K562 (cell line): ENCODE results near the gene CNNM3. TPM values are rescaled to one million over a fixed set of nuclear protein-coding genes. Genes with fewer than 3 reads are reported as not detected.
A peak's percentile ranks its signal among the peaks of the same experiment; 100 is the strongest.

ENCODE experiments used
- ATAC-seq: fragments of 200-7000 bp; cut with Tn5 transposase; 3 replicates; pipeline ENCODE4 v1.9.1; 2020; ENCODE audit warnings: moderate library complexity
- BruUV-seq: library from RNA; stranded (reverse); fragments of 400-500 nt; replicated peaks from 2 replicates; lab custom pipeline; 2021; lab: Mats Ljungman, UMichigan
- CTCF ChIA-PET: fragments of 300-600 bp; formaldehyde crosslinking; extraction: SDS; loops from one replicate; lab custom pipeline; 2021; ENCODE audit warnings: low intra/inter-chr PET ratio; lab: Yijun Ruan, JAX
- POLR2A ChIA-PET: fragments of 300-600, 350-650 bp; sonication (Branson Sonifier 250); formaldehyde crosslinking; extraction: SDS; loops from one replicate; lab custom pipeline; 2021; ENCODE audit warnings: antibody characterized with exemption, inconsistent platforms; lab: Yijun Ruan, JAX
- DNase-seq, 4 experiments: peaks; one replicate each; pipeline versions ENCODE4 v3.0.0 to v3.0.0-alpha.2; 2011 to 2018; ENCODE audit warnings: low spot score in 3 of 4, mixed read lengths in 3 of 4; ENCODE audit errors: extremely low read depth in 1 of 4
- FAIRE-seq: peaks from 2 replicates; lab custom pipeline; 2011; peaks lifted over from hg19 to GRCh38; lab: Jason Lieb, UNC
- H2AFZ ChIP-seq: 2 replicates; pipeline ENCODE4 v1.6.0; 2011; ENCODE audit warnings: low read depth, low read length, control low read depth, inconsistent platforms
- H3K27ac ChIP-seq: fragments of 200-600 bp; 3 replicates; pipeline ENCODE4 v1.8.0; 2011; ENCODE audit warnings: low read depth, mild to moderate bottlenecking, control low read depth, inconsistent platforms, low read length, moderate library complexity, mixed read lengths; ENCODE audit errors: extremely low read depth
- H3K27me3 ChIP-seq, 2 experiments: fragments of 300-600 bp in 1 of 2; 2 replicates in 1 of 2; 3 replicates in 1 of 2; pipeline versions ENCODE4 v1.6.0 to v1.8.0; 2011; ENCODE audit warnings: inconsistent platforms in 2 of 2, low read length in 2 of 2, mild to moderate bottlenecking in 1 of 2, mixed read lengths in 1 of 2, moderate library complexity in 1 of 2; ENCODE audit not compliant: control insufficient read depth in 2 of 2, insufficient read depth in 2 of 2
- H3K36me3 ChIP-seq: fragments of 300-600 bp; 3 replicates; pipeline ENCODE4 v1.8.0; 2011; ENCODE audit warnings: mild to moderate bottlenecking, low read length, inconsistent platforms; ENCODE audit not compliant: control insufficient read depth, insufficient read depth
- H3K4me1 ChIP-seq, 2 experiments: fragments of 200-600 bp in 1 of 2; replicated peaks in 1 of 2; 2 replicates in 1 of 2; 3 replicates in 1 of 2; pipeline versions ENCODE4 v1.5.1 to v1.8.0; 2011; ENCODE audit warnings: inconsistent platforms in 2 of 2, low read length in 2 of 2, mild to moderate bottlenecking in 1 of 2, mixed read lengths in 1 of 2, moderate library complexity in 1 of 2; ENCODE audit not compliant: control insufficient read depth in 2 of 2, insufficient read depth in 2 of 2
- H3K4me2 ChIP-seq: 2 replicates; pipeline ENCODE4 v1.6.1; 2011; ENCODE audit warnings: low read length, control low read depth, inconsistent platforms, mixed read lengths; ENCODE audit not compliant: insufficient read depth
- H3K4me3 ChIP-seq: fragments of 200-600 bp; sonication (generic), shearing (Covaris generic); 2 replicates; pipeline ENCODE4 v1.5.1; 2016; ENCODE audit warnings: control low read depth, inconsistent platforms
- H3K79me2 ChIP-seq: fragments of 200-600 bp; 3 replicates; pipeline ENCODE4 v1.8.0; 2011; ENCODE audit warnings: low read length, inconsistent platforms; ENCODE audit not compliant: control insufficient read depth, insufficient read depth
- H3K9ac ChIP-seq, 2 experiments: 2 replicates each; pipeline versions ENCODE4 v1.6.0 to v1.6.1; 2011; ENCODE audit warnings: low read depth in 2 of 2, low read length in 2 of 2, control low read depth in 1 of 2, inconsistent platforms in 1 of 2, mild to moderate bottlenecking in 1 of 2, mixed read lengths in 1 of 2; ENCODE audit not compliant: insufficient read depth in 1 of 2
- H3K9me1 ChIP-seq: one replicate; pipeline ENCODE4 v1.6.0; 2011; ENCODE audit warnings: inconsistent platforms, mild to moderate bottlenecking, low read length, moderate library complexity; ENCODE audit not compliant: control insufficient read depth, insufficient read depth
- H3K9me3 ChIP-seq: replicated peaks from 2 replicates; pipeline ENCODE4 v1.5.1; 2011; ENCODE audit warnings: low read depth, low read length, inconsistent platforms; ENCODE audit not compliant: control insufficient read depth, insufficient read depth
- H4K20me1 ChIP-seq: replicated peaks from 2 replicates; pipeline ENCODE4 v1.6.1; 2011; ENCODE audit warnings: low read length, inconsistent platforms, mixed read lengths; ENCODE audit not compliant: control insufficient read depth, insufficient read depth
- COPS2 ChIP-seq: fragments of 450-650 bp; conservative IDR thresholded peaks from 2 replicates; pipeline ENCODE4 v1.6.1; 2016; ENCODE audit warnings: mild to moderate bottlenecking, moderate library complexity
- ERF ChIP-seq: fragments of 450-650 bp; formaldehyde crosslinking; IDR thresholded peaks from 2 replicates; pipeline ENCODE4 v1.4.0; 2020; ENCODE audit warnings: mild to moderate bottlenecking, mixed read lengths
- PHB2 ChIP-seq: fragments of 450-650 bp; IDR thresholded peaks from 2 replicates; pipeline ENCODE4 v1.6.1; 2017; ENCODE audit warnings: low read depth
- SP1 ChIP-seq: sonication (generic); formaldehyde crosslinking; IDR thresholded peaks from 2 replicates; pipeline ENCODE4 v1.8.1; 2022; ENCODE audit warnings: mild to moderate bottlenecking, missing genetic modification reagents
- ZNF766 ChIP-seq: fragments of 200-800 bp; sonication (Bioruptor generic); conservative IDR thresholded peaks from 2 replicates; pipeline ENCODE4 v1.6.1; 2016; ENCODE audit warnings: missing genetic modification characterization, missing compliant biosample characterization
- WGBS: fragments of 100-300 bp; shearing (Covaris generic); methylation state at CpG from one replicate; pipeline ENCODE4 v1.1.6; 2016; ENCODE audit warnings: low coverage, mixed read lengths; ENCODE audit not compliant: insufficient coverage; ENCODE audit errors: missing lambda C conversion rate; 5-methylcytosine and 5-hydroxymethylcytosine counted together
- in situ Hi-C: fragments of 300-500 bp; cut with MboI; formaldehyde crosslinking; loops from 4 replicates; pipeline ENCODE4 v1.15.0; 2018; ENCODE audit warnings: inconsistent platforms, mixed read lengths
- intact Hi-C: fragments of 100-400 bp; cut with micrococcal nuclease; formaldehyde crosslinking; loops from 2 replicates; pipeline ENCODE4 v1.14.2; 2022
- polyA plus RNA-seq, 8 experiments: library from polyadenylated mRNA; depleted of rRNA in 4 of 8; stranded (reverse) in 5 of 8; unstranded in 3 of 8; fragments of >200 nt; fragmentation: Nextera tagmentation in 2 of 8; fragmentation: Illumina TruSeq in 1 of 8; extraction: Ambion mirVana in 2 of 8; extraction: Trizol in 1 of 8; gene quantifications; 2 replicates each; pipeline versions ENCODE4 v1.2.1 to v1.2.3, GENCODE V29; 2011 to 2014; ENCODE audit warnings: inconsistent platforms in 1 of 8, missing spikeins in 1 of 8
- total RNA-seq, 7 experiments: library from RNA; depleted of rRNA in 6 of 7; stranded (reverse); fragments of >200 nt in 6 of 7; fragmentation: Illumina TruSeq in 2 of 7; extraction: Trizol in 2 of 7; gene quantifications; 2 replicates each; pipeline versions ENCODE4 v1.2.1 to v1.2.3, GENCODE V29; 2011 to 2021; ENCODE audit warnings: low replicate concordance in 1 of 7
- TF ChIP-seq, protein P1 (sequence below): sonication (generic); formaldehyde crosslinking; IDR thresholded peaks from 2 replicates; pipeline ENCODE4 v1.8.1; 2022; ENCODE audit warnings: missing genetic modification reagents
- TF ChIP-seq, protein P2 (sequence below): conservative IDR thresholded peaks from 2 replicates; pipeline ENCODE4 v1.6.1; 2011; ENCODE audit warnings: low read depth, mild to moderate bottlenecking, low read length; ENCODE audit not compliant: control insufficient read depth
- TF ChIP-seq, protein P3 (sequence below): fragments of 450-650 bp; IDR thresholded peaks from 2 replicates; pipeline ENCODE4 v1.6.1; 2018; ENCODE audit not compliant: partially characterized antibody
- TF ChIP-seq, protein P4 (sequence below), 3 experiments: fragments of 200-800 bp in 1 of 3; fragments of 250-450 bp in 1 of 3; fragments of 450-650 bp in 1 of 3; sonication (Bioruptor Pico) in 1 of 3; sonication (Bioruptor generic) in 1 of 3; formaldehyde crosslinking in 1 of 3; IDR thresholded peaks; 2 replicates each; pipeline versions ENCODE4 v1.6.1 to v1.8.0; 2016 to 2022; ENCODE audit warnings: mild to moderate bottlenecking in 2 of 3, missing genetic modification characterization in 2 of 3, missing compliant biosample characterization in 1 of 3, moderate library complexity in 1 of 3

The CNNM3 gene
- total and polyA plus RNA-seq, 9 of the 15 experiments (the other 6 are each of a cell fraction or from before 2014, with no cell fraction given) = 1.4 to 16.9 (median 6.5) TPM

DNA sequence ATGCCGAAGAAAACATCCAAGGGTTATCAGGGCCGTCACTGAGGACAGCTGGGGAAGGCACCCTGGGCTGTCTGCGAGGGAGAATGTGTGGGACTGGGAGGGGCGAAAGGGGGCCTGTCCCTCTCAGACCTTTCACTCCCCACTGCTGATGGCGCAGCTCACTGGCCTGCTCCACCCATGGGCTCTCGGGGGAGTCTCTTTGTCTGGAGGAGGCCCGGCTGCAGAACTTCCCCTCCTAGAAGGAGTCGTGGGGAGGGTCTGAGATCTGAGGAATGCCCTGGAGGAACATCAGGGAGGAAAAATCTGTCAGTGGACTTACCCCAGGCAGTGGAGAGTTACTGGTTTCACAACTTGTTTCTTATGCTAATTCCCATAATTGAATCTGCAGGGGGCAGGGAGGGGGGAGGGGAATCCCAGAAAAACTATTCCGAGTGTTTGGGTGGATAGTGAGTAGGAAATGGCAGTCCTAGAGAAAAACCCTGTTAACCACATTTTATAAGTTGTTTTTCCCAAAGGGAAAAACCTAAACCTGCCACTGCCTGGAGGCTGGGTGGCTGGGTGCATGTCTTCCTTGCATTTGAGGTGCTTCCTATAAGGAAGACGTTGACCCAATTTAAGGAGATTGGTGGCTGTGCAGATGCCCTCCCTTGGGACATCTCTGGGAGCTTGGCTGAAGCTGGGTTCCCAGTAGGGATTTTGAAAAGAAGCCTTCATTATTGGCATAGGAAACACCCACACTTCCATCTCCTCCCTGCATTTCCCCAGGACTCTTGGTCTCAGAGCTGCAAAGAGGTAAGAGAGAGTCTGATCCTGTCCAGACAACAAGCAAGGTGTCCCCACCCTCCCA, 65.5 kb downstream of the CNNM3 start:
- Histone ChIP-seq H3K4me2 (no peak overlapping the region), H4K20me1 (peaks cover 3% of the 10 kb centered on the region; the same call in 1 of the 2 replicates), H3K36me3 (peaks cover 60% of the 10 kb centered on the region), H3K27me3 (no peaks in the 10 kb centered on the region; a peak in 1 of 5 replicates), H3K9me3 (no peaks in the 10 kb centered on the region), H3K9me1 (no peaks in the 10 kb centered on the region), H3K79me2 (peaks cover 26% of the 10 kb centered on the region; the same call in 2 of the 3 replicates), H3K27ac (peak overlapping the region; percentile 42; the same call in 1 of the 3 replicates), H2AFZ (no peak overlapping the region), H3K9ac (peak overlapping the region in 1 of 2 experiments; percentile 74; a peak in 2 of 4 replicates), H3K4me3 (no peak overlapping the region), H3K4me1 (peaks cover 19 to 96% of the 10 kb centered on the region in 2 experiments; a peak in 4 of 5 replicates)
- in situ Hi-C loops (no loop called here), intact Hi-C loops (no loop called here)
- FAIRE-seq = peak; percentile 72
- ChIA-PET CTCF (no interaction called here), POLR2A (interaction anchor here (0.5 to 11.3 kb wide), 11 partner anchors 7 to 237 kb away, joined by 3 to 112 read pairs (median 4); partner anchors contain the start of gene CNNM3)
- 16% methylated on average over 8 of the region's 10 CpGs for WGBS
- no TSS peak for BruUV-seq
- peak; percentile 69 for ATAC-seq
- DNase-seq = peak; percentile 65 to 70 (median 66)
- TF ChIP-seq PHB2 (no peak), SP1 (peak; percentile 13; the same call in 1 of the 2 replicates), ERF (CRISPR knock-in tag) (no peak), ZNF766 (0 out of 2 replicates have a peak, but pooled peaks have one; percentile 21), COPS2 (no peak)
- TF ChIP-seq, protein P1, sequence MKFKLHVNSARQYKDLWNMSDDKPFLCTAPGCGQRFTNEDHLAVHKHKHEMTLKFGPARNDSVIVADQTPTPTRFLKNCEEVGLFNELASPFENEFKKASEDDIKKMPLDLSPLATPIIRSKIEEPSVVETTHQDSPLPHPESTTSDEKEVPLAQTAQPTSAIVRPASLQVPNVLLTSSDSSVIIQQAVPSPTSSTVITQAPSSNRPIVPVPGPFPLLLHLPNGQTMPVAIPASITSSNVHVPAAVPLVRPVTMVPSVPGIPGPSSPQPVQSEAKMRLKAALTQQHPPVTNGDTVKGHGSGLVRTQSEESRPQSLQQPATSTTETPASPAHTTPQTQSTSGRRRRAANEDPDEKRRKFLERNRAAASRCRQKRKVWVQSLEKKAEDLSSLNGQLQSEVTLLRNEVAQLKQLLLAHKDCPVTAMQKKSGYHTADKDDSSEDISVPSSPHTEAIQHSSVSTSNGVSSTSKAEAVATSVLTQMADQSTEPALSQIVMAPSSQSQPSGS (CRISPR knock-in tag) = no peak
- TF ChIP-seq, protein P2, sequence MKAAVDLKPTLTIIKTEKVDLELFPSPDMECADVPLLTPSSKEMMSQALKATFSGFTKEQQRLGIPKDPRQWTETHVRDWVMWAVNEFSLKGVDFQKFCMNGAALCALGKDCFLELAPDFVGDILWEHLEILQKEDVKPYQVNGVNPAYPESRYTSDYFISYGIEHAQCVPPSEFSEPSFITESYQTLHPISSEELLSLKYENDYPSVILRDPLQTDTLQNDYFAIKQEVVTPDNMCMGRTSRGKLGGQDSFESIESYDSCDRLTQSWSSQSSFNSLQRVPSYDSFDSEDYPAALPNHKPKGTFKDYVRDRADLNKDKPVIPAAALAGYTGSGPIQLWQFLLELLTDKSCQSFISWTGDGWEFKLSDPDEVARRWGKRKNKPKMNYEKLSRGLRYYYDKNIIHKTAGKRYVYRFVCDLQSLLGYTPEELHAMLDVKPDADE = no peak
- TF ChIP-seq, protein P3, sequence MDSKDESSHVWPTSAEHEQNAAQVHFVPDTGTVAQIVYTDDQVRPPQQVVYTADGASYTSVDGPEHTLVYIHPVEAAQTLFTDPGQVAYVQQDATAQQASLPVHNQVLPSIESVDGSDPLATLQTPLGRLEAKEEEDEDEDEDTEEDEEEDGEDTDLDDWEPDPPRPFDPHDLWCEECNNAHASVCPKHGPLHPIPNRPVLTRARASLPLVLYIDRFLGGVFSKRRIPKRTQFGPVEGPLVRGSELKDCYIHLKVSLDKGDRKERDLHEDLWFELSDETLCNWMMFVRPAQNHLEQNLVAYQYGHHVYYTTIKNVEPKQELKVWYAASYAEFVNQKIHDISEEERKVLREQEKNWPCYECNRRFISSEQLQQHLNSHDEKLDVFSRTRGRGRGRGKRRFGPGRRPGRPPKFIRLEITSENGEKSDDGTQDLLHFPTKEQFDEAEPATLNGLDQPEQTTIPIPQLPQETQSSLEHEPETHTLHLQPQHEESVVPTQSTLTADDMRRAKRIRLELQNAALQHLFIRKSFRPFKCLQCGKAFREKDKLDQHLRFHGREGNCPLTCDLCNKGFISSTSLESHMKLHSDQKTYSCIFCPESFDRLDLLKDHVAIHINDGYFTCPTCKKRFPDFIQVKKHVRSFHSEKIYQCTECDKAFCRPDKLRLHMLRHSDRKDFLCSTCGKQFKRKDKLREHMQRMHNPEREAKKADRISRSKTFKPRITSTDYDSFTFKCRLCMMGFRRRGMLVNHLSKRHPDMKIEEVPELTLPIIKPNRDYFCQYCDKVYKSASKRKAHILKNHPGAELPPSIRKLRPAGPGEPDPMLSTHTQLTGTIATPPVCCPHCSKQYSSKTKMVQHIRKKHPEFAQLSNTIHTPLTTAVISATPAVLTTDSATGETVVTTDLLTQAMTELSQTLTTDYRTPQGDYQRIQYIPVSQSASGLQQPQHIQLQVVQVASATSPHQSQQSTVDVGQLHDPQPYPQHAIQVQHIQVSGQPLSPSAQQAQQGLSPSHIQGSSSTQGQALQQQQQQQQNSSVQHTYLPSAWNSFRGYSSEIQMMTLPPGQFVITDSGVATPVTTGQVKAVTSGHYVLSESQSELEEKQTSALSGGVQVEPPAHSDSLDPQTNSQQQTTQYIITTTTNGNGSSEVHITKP = peak; percentile 89
- TF ChIP-seq, protein P4, sequence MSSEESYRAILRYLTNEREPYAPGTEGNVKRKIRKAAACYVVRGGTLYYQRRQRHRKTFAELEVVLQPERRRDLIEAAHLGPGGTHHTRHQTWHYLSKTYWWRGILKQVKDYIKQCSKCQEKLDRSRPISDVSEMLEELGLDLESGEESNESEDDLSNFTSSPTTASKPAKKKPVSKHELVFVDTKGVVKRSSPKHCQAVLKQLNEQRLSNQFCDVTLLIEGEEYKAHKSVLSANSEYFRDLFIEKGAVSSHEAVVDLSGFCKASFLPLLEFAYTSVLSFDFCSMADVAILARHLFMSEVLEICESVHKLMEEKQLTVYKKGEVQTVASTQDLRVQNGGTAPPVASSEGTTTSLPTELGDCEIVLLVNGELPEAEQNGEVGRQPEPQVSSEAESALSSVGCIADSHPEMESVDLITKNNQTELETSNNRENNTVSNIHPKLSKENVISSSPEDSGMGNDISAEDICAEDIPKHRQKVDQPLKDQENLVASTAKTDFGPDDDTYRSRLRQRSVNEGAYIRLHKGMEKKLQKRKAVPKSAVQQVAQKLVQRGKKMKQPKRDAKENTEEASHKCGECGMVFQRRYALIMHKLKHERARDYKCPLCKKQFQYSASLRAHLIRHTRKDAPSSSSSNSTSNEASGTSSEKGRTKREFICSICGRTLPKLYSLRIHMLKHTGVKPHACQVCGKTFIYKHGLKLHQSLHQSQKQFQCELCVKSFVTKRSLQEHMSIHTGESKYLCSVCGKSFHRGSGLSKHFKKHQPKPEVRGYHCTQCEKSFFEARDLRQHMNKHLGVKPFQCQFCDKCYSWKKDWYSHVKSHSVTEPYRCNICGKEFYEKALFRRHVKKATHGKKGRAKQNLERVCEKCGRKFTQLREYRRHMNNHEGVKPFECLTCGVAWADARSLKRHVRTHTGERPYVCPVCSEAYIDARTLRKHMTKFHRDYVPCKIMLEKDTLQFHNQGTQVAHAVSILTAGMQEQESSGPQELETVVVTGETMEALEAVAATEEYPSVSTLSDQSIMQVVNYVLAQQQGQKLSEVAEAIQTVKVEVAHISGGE (CRISPR knock-in tag; IDR thresholded peaks at IDR 0.05) = 0 out of 6 replicates have a peak, but pooled peaks of 1 of the 3 experiments have one; percentile 2
